Bronchial epithelial cell (primary cell): Measurements from ENCODE around the gene ZNF311. TPM values are rescaled to one million over a fixed set of nuclear protein-coding genes. Genes with fewer than 3 reads are reported as not detected.

Source experiments
- DNase-seq: peaks from one replicate; pipeline ENCODE4 v3.0.0-alpha.2; 2010; ENCODE audit warnings: low read depth
- FAIRE-seq: peaks from 2 replicates; lab custom pipeline; 2011; peaks lifted over from hg19 to GRCh38; lab: Jason Lieb, UNC
- H3K27me3 ChIP-seq: 2 replicates; pipeline ENCODE4 v1.5.1; 2011; ENCODE audit warnings: low read length; ENCODE audit not compliant: control insufficient read depth, insufficient read depth
- H3K36me3 ChIP-seq: 2 replicates; pipeline ENCODE4 v1.5.1; 2011; ENCODE audit warnings: low read length; ENCODE audit not compliant: control insufficient read depth, insufficient read depth
- H3K4me3 ChIP-seq: 2 replicates; pipeline ENCODE4 v1.5.1; 2011; ENCODE audit warnings: mild to moderate bottlenecking, low read depth, low read length, control low read depth
- CTCF ChIP-seq: IDR thresholded peaks from 2 replicates; pipeline ENCODE4 v1.5.1; 2011; ENCODE audit warnings: mild to moderate bottlenecking, moderate library complexity, low read length, control low read depth, inconsistent platforms; ENCODE audit not compliant: insufficient read depth, severe bottlenecking
- total RNA-seq: library from RNA; depleted of rRNA; stranded (reverse); fragments of >200 nt; gene quantifications from 2 replicates; pipeline ENCODE4 v1.2.1, GENCODE V29; 2014

ZNF311 gene
- total RNA-seq, 1 donor from 2014 or later: 3.9 TPM

DNA sequence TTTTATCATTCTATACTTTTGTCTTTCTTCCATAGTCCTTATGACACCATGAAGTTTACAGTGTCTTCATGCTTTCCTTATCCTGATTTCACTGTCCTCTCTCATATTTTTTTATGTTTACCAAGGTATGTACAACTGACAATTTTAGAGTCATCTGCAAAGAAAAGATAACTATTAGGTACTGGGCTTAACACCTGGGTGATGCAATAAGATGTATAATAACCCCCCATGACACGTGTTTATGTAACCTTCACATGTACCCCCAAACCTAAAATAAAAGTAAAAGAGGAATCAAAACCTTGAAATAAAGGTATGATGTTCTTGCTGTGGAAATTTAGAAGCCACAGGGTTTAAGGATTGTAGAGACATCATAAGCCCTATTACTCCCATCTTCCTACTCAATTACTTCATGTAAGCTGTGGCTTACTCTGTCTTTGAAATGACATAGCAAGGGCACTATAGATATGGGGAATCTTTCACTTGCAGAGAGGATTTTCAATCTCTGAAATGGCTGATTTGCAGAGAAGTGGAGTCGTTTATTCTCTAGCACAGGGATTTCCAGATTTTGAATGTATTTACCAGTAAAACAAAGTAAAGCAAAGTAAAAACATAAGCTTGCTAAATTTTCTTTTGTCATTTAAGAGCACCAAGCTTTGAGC lies 20.9 kb upstream of the ZNF311 start:
- FAIRE-seq (no peak), DNase-seq (no peak)
- TF ChIP-seq CTCF: no peak
- no peak overlapping the region for H3K4me3 ChIP-seq
- no peaks in the 10 kb centered on the region for H3K36me3 ChIP-seq
- no peaks in the 10 kb centered on the region for H3K27me3 ChIP-seq

DNA sequence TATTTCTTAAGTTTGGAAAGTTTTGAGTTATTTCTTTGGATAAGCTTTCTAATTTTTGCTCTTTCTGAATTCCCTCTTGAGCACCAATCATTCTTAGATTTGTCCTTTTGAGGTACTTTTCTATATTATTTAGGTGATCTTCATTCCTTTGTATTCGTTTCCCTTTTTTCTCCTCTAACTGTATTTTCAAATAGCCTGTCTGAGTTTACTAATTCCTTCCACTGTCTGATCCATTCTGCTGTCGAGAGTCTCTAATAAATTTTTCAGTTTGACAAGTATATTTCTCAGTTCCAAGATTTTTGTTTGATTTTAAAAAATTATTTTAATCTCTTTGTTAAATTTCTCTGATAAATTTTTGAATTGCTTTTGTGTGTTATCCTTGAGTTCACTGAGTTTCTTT lies 16.3 kb upstream of the ZNF311 start:
- FAIRE-seq (no peak), DNase-seq (no peak)
- no peak for TF ChIP-seq CTCF
- no peaks in the 10 kb centered on the region for H3K36me3 ChIP-seq
- no peaks in the 10 kb centered on the region for H3K27me3 ChIP-seq
- H3K4me3 ChIP-seq: no peak overlapping the region

DNA sequence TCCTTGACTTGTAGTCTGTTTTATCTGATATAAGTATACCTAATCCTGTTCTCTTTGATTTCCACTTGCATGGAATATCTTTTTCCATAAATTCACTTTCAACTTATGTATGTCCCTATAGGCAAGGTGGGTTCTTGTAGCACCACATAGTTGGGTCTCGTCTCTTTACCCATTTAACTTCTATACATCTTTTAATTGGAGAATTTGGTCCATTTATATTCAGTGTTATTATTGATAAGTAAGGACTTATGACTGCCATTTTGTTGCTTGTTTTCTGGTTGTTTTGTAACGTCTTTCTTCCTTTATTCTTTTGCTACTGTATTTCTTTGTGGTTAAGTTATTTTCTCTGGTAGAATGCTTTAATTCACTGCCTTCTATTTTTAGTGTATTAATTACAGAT lies 14.5 kb upstream of the ZNF311 start:
- Histone ChIP-seq H3K36me3 (no peaks in the 10 kb centered on the region), H3K4me3 (no peak overlapping the region), H3K27me3 (no peaks in the 10 kb centered on the region)
- DNase-seq: no peak
- FAIRE-seq: no peak
- no peak for TF ChIP-seq CTCF

- DNase-seq (no peak), FAIRE-seq (no peak)
- Histone ChIP-seq H3K4me3 (no peak overlapping the region), H3K27me3 (no peaks in the 10 kb centered on the region), H3K36me3 (no peaks in the 10 kb centered on the region)
- TF ChIP-seq CTCF: no peak
Measured at GRCh38 chr6:29017428-29017802, 12.3 kb upstream of the ZNF311 start.

- H3K4me3 ChIP-seq: peak overlapping the region; percentile 43
- FAIRE-seq: no peak
- no peaks in the 10 kb centered on the region for H3K27me3 ChIP-seq
- H3K36me3 ChIP-seq: no peaks in the 10 kb centered on the region
- DNase-seq: peak; percentile 76
- peak; percentile 79 for TF ChIP-seq CTCF
Measured at GRCh38 chr6:29016559-29017427, 11.7 kb upstream of the ZNF311 start.
